Measurements from ENCODE around the gene ANKFN1. TPM values are rescaled to one million over a fixed set of nuclear protein-coding genes. Genes with fewer than 3 reads are reported as not detected.

Gene ANKFN1
- total and polyA plus RNA-seq, 3 donors from 2014 or later = 3.7 to 11.4 (median 5.1) TPM

GRCh38 chr17:56431736-56432135 is 278.5 kb downstream of the ANKFN1 start:
- H3K4me3 ChIP-seq = no peak overlapping the region
- no peaks in the 10 kb centered on the region for H3K4me1 ChIP-seq
- H3K36me3 ChIP-seq (ENCODE audit: low read depth, missing control alignments) = no peaks in the 10 kb centered on the region
- intact Hi-C loops (cut with DNase I; ENCODE audit: low total_unique reads) = no loop called here
- TF ChIP-seq, protein P1, sequence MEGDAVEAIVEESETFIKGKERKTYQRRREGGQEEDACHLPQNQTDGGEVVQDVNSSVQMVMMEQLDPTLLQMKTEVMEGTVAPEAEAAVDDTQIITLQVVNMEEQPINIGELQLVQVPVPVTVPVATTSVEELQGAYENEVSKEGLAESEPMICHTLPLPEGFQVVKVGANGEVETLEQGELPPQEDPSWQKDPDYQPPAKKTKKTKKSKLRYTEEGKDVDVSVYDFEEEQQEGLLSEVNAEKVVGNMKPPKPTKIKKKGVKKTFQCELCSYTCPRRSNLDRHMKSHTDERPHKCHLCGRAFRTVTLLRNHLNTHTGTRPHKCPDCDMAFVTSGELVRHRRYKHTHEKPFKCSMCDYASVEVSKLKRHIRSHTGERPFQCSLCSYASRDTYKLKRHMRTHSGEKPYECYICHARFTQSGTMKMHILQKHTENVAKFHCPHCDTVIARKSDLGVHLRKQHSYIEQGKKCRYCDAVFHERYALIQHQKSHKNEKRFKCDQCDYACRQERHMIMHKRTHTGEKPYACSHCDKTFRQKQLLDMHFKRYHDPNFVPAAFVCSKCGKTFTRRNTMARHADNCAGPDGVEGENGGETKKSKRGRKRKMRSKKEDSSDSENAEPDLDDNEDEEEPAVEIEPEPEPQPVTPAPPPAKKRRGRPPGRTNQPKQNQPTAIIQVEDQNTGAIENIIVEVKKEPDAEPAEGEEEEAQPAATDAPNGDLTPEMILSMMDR (IDR thresholded peaks at IDR 0.05) = no peak
- no peak for TF ChIP-seq POLR2A (IDR thresholded peaks at IDR 0.05)
- H3K27me3 ChIP-seq = no peaks in the 10 kb centered on the region
- WGBS, 2 donors = 71 to 74% methylated on average over 3 of the region's 3 CpGs
- no peaks in the 10 kb centered on the region for H3K9me3 ChIP-seq
- no peak overlapping the region for H3K27ac ChIP-seq
- no peak for DNase-seq

- Histone ChIP-seq H3K4me1 (no peaks in the 10 kb centered on the region), H3K4me3 (no peak overlapping the region), H3K36me3 (ENCODE audit: low read depth, missing control alignments) (no peaks in the 10 kb centered on the region), H3K27ac (no peak overlapping the region), H3K9me3 (no peaks in the 10 kb centered on the region), H3K27me3 (no peaks in the 10 kb centered on the region)
- no peak for DNase-seq
- WGBS, 2 donors = 86 to 91% methylated on average over 4 of the region's 4 CpGs
- intact Hi-C loops (cut with DNase I; ENCODE audit: low total_unique reads) = no loop called here
- no peak for TF ChIP-seq POLR2A (IDR thresholded peaks at IDR 0.05)
- TF ChIP-seq, protein P1 (IDR thresholded peaks at IDR 0.05) = no peak
Measured at GRCh38 chr17:56432443-56432842, 279.2 kb downstream of the ANKFN1 start.

- no peak for TF ChIP-seq POLR2A (IDR thresholded peaks at IDR 0.05)
- TF ChIP-seq, protein P1 (IDR thresholded peaks at IDR 0.05) = no peak
- 85 to 94% methylated on average over 10 of the region's 10 CpGs for WGBS, 2 donors
- no peaks in the 10 kb centered on the region for H3K27me3 ChIP-seq
Measured at GRCh38 chr17:56434610-56435009, 281.3 kb downstream of the ANKFN1 start.

DNA sequence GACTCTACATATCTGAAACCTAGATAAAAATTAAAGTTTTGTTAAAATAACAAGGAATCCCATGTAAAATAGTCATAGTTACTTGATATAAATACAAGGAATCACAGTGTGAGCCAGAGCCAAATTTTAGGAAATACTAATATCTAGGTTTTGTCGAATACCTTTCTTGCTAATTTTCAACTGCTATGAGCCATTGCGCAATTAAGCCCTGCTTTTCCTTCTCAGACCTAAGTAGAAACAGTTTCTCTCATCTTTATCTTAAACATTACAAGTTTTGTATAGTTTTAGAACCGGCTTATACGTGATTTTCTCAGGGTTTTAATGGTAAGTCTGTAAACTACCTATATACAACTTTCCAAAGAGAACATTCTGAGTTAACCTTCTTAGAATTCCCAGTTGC is 282.9 kb downstream of the ANKFN1 start:
- no peaks in the 10 kb centered on the region for H3K4me1 ChIP-seq
- WGBS, 2 donors = 89 to 92% methylated on average over 4 of the region's 4 CpGs
- no peaks in the 10 kb centered on the region for H3K27me3 ChIP-seq
- H3K9me3 ChIP-seq = no peaks in the 10 kb centered on the region
- no peak for DNase-seq
- no peak overlapping the region for H3K4me3 ChIP-seq
- no peak overlapping the region for H3K27ac ChIP-seq
- no peaks in the 10 kb centered on the region for H3K36me3 ChIP-seq (ENCODE audit: low read depth, missing control alignments)
- intact Hi-C loops (cut with DNase I; ENCODE audit: low total_unique reads) = no loop called here
- TF ChIP-seq POLR2A (IDR thresholded peaks at IDR 0.05) = no peak
- TF ChIP-seq, protein P1 (IDR thresholded peaks at IDR 0.05) = no peak

More at GRCh38 chr17:56434610-56435009, 281.3 kb downstream of the ANKFN1 start:
- intact Hi-C loops (cut with DNase I; ENCODE audit: low total_unique reads) = no loop called here
- no peak overlapping the region for H3K4me3 ChIP-seq
- no peak overlapping the region for H3K27ac ChIP-seq
- DNase-seq = no peak
- H3K4me1 ChIP-seq = no peaks in the 10 kb centered on the region
- H3K36me3 ChIP-seq (ENCODE audit: low read depth, missing control alignments) = no peaks in the 10 kb centered on the region
- H3K9me3 ChIP-seq = no peaks in the 10 kb centered on the region

DNA sequence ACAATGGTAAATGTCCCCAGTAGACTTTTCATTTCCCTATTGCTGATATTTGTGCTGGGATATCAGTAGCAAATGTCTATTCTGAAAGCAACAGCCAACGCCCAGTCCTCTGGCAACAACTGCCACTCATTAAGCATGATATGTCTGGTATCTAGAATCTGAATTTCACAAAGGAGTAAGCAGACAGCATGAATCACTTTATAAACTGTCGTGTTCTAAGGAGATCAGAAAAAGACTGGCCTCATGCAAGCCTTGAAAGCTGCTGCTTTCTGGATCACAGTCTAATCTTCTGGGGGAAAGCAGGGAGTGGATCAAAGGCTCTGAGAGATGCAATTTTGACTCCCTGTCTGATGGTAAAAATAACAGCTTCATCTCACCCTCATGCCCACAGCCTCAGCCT is 287.1 kb downstream of the ANKFN1 start:
- WGBS, 2 donors = 44 to 54% methylated on average over 2 of the region's 2 CpGs
- TF ChIP-seq, protein P1 (IDR thresholded peaks at IDR 0.05) = no peak
- no peak for TF ChIP-seq POLR2A (IDR thresholded peaks at IDR 0.05)
- no peaks in the 10 kb centered on the region for H3K36me3 ChIP-seq (ENCODE audit: low read depth, missing control alignments)
- H3K27me3 ChIP-seq = no peaks in the 10 kb centered on the region
- H3K4me1 ChIP-seq = no peaks in the 10 kb centered on the region
- DNase-seq = no peak
- intact Hi-C loops (cut with DNase I; ENCODE audit: low total_unique reads) = no loop called here
- H3K27ac ChIP-seq = no peak overlapping the region
- no peaks in the 10 kb centered on the region for H3K9me3 ChIP-seq
- no peak overlapping the region for H3K4me3 ChIP-seq
